Kidney (tissue), 14 donors: Measurements from ENCODE around the gene CHD1. TPM values are rescaled to one million over a fixed set of nuclear protein-coding genes. Genes with fewer than 3 reads are reported as not detected.

Source experiments
- DNase-seq, 5 donors: peaks; one replicate each; pipeline ENCODE4 v3.0.0-alpha.2; 2013 to 2020
- FAIRE-seq: peaks from 2 replicates; lab custom pipeline; 2012; peaks lifted over from hg19 to GRCh38; lab: Jason Lieb, UNC
- H3K27ac ChIP-seq, 2 donors: one replicate each; pipeline ENCODE4 v1.7.0; 2013; ENCODE audit warnings: low read depth in 2 of 2, low read length in 2 of 2, inconsistent platforms in 1 of 2
- H3K27me3 ChIP-seq: one replicate; pipeline ENCODE4 v1.7.1; 2013; ENCODE audit warnings: low read length, inconsistent platforms; ENCODE audit not compliant: control insufficient read depth, insufficient read depth
- H3K36me3 ChIP-seq, 3 donors: one replicate each; pipeline versions ENCODE4 v1.7.0 to v1.7.1; 2013; ENCODE audit warnings: low read length in 3 of 3, control low read depth in 1 of 3, inconsistent platforms in 1 of 3; ENCODE audit not compliant: insufficient read depth in 3 of 3, control insufficient read depth in 2 of 3
- H3K4me1 ChIP-seq, 3 donors: one replicate each; pipeline versions ENCODE4 v1.7.0 to v1.7.1; 2013; ENCODE audit warnings: low read length in 3 of 3, inconsistent platforms in 1 of 3, low read depth in 1 of 3; ENCODE audit not compliant: control insufficient read depth in 2 of 3, insufficient read depth in 2 of 3
- H3K4me3 ChIP-seq, 3 donors: one replicate each; pipeline versions ENCODE4 v1.7.0 to v1.8.1; 2013; ENCODE audit warnings: low read length in 3 of 3, control low read depth in 1 of 3, inconsistent platforms in 1 of 3
- H3K9ac ChIP-seq, 3 donors: one replicate each; pipeline versions ENCODE4 v1.7.0 to v1.7.1; 2013; ENCODE audit warnings: low read length in 3 of 3, control low read depth in 1 of 3, inconsistent platforms in 1 of 3
- H3K9me3 ChIP-seq, 3 donors: one replicate each; pipeline versions ENCODE4 v1.7.0 to v1.7.1; 2013; ENCODE audit warnings: low read length in 3 of 3, control low read depth in 1 of 3, inconsistent platforms in 1 of 3; ENCODE audit not compliant: control insufficient read depth in 2 of 3, insufficient read depth in 1 of 3
- intact Hi-C: fragments of 100-400 bp; cut with DNase I; formaldehyde crosslinking; loops from one replicate; pipeline ENCODE4 v1.11.1; 2022
- polyA plus RNA-seq: library from polyadenylated mRNA; stranded (reverse); fragments of 350-450 nt; fragmentation: Illumina TruSeq; extraction: RNeasy Lipid Tissue Mini Kit (QIAGEN cat#74804); gene quantifications from one replicate; pipeline ENCODE4 v1.2.3, GENCODE V29; 2014; ENCODE audit warnings: low read depth, low replicate concordance; ENCODE audit not compliant: insufficient read depth
- total RNA-seq: library from RNA; stranded (reverse); fragmentation: NEBNext Ultra II Directional; extraction: Animal tissue kit (Norgen Biotek cat#: 25700); gene quantifications from one replicate; pipeline ENCODE4 v1.2.1, GENCODE V29; 2021
- TF ChIP-seq, protein P1 (sequence below): IDR thresholded peaks from 3 replicates; pipeline ENCODE4 v1.5.1; 2012; ENCODE audit warnings: mild to moderate bottlenecking, moderate library complexity, borderline replicate concordance; ENCODE audit not compliant: insufficient read depth; ENCODE audit errors: extremely low read depth
- donor health status: control.
- donor health status: control.
- donor health status: control.
- donor health status: control.
- donor health status: control.
- donor health status: DM: yes; HTN: yes; CAD: no.
- donor health status: Normal renal cell carcinoma (clear cell type).

The CHD1 gene
- total and polyA plus RNA-seq, 2 donors from 2014 or later = 7.1 to 40.4 TPM

GRCh38 chr5:98968056-98968564 is 39.3 kb upstream of the CHD1 start:
- Histone ChIP-seq H3K4me1 (no peaks in the 10 kb centered on the region), H3K9me3 (peaks cover 0 to 3% (median 0%) of the 10 kb centered on the region in 3 donors), H3K9ac (no peak overlapping the region), H3K36me3 (no peaks in the 10 kb centered on the region), H3K27ac (no peak overlapping the region), H3K27me3 (no peaks in the 10 kb centered on the region), H3K4me3 (no peak overlapping the region)
- DNase-seq (no peak), FAIRE-seq (no peak)
- intact Hi-C loops = no loop called here
- TF ChIP-seq, protein P1, sequence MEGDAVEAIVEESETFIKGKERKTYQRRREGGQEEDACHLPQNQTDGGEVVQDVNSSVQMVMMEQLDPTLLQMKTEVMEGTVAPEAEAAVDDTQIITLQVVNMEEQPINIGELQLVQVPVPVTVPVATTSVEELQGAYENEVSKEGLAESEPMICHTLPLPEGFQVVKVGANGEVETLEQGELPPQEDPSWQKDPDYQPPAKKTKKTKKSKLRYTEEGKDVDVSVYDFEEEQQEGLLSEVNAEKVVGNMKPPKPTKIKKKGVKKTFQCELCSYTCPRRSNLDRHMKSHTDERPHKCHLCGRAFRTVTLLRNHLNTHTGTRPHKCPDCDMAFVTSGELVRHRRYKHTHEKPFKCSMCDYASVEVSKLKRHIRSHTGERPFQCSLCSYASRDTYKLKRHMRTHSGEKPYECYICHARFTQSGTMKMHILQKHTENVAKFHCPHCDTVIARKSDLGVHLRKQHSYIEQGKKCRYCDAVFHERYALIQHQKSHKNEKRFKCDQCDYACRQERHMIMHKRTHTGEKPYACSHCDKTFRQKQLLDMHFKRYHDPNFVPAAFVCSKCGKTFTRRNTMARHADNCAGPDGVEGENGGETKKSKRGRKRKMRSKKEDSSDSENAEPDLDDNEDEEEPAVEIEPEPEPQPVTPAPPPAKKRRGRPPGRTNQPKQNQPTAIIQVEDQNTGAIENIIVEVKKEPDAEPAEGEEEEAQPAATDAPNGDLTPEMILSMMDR = no peak

DNA sequence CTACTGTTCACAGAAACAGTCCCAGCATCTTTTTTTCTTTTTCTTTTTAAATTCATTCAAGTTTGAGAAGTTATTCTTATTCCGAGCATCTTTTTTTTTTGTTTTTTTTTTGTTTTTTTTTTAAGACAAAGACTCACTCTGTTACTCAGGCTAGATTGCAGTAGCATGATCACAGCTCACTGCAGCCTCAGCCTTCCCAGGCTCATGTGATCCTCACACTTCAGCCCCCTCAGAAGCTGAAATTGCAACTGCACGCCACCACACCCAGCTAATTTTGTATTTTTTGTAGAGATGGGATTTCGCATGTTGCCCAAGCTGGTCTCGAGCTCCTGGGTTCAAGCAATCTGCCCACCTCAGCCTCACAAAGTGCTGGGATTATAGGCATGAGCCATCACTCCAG is 36.4 kb upstream of the CHD1 start:
- DNase-seq (no peak), FAIRE-seq (no peak)
- no peaks in the 10 kb centered on the region for H3K36me3 ChIP-seq
- intact Hi-C loops = no loop called here
- H3K4me3 ChIP-seq = no peak overlapping the region
- H3K9ac ChIP-seq = no peak overlapping the region
- no peaks in the 10 kb centered on the region for H3K27me3 ChIP-seq
- TF ChIP-seq, protein P1 = no peak
- no peaks in the 10 kb centered on the region for H3K4me1 ChIP-seq
- peaks cover 0 to 3% (median 0%) of the 10 kb centered on the region in 3 donors for H3K9me3 ChIP-seq
- no peak overlapping the region for H3K27ac ChIP-seq

DNA sequence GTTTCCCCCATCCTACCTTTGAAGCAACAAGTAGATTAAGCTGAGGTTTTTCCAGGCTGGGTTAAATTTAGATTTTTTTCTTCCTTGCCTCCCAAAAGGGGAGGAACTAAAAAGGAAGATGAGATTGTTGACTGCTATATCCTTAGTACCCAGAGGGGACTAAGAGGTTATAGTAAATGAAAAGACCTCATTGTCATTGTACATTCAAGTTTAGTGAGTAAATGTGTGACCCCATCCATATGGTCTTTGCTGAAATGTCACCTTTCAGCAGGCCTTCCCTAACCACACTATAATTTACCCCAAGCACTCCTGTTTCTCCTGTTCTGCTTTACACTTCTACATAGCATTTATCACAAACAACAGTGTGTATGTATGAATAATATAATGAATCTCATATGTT is 35.8 kb upstream of the CHD1 start:
- H3K4me1 ChIP-seq = no peaks in the 10 kb centered on the region
- no peak overlapping the region for H3K27ac ChIP-seq
- intact Hi-C loops = no loop called here
- H3K9ac ChIP-seq = no peak overlapping the region
- H3K27me3 ChIP-seq = no peaks in the 10 kb centered on the region
- FAIRE-seq = no peak
- DNase-seq = no peak
- no peaks in the 10 kb centered on the region for H3K36me3 ChIP-seq
- TF ChIP-seq, protein P1 = no peak
- H3K9me3 ChIP-seq = peaks cover 0 to 3% (median 0%) of the 10 kb centered on the region in 3 donors
- no peak overlapping the region for H3K4me3 ChIP-seq

DNA sequence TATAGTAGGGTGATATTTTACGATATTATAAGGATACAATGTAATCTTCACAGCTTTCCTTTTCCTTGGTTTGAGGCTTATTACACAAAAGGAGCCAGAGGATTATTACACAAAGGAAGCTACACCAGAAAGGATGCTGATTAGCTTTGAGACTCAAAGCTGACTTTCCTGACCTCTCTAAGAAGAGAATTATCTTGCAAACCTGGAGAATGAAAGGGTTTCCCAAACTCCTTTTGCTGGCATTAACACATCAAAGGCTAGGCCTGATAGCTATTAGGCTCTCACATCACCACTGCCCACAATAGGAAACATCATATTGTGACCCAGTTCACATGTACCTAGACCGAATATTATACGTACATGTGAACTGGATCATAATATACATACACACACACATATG is 34.2 kb upstream of the CHD1 start:
- no peak for FAIRE-seq
- H3K27me3 ChIP-seq = no peaks in the 10 kb centered on the region
- H3K27ac ChIP-seq = no peak overlapping the region
- no peaks in the 10 kb centered on the region for H3K4me1 ChIP-seq
- peaks cover 0 to 3% (median 0%) of the 10 kb centered on the region in 3 donors for H3K9me3 ChIP-seq
- no peak overlapping the region for H3K4me3 ChIP-seq
- H3K36me3 ChIP-seq = no peaks in the 10 kb centered on the region
- DNase-seq = no peak
- intact Hi-C loops = no loop called here
- H3K9ac ChIP-seq = no peak overlapping the region
- TF ChIP-seq, protein P1 = no peak
